GM23248 (cell line): Measurements from ENCODE around the gene PODN.

ENCODE experiments used
- EZH2 ChIP-seq: fragments of 200-600 bp; sonication (generic); IDR thresholded peaks from 2 replicates; pipeline ENCODE4 v1.6.1; 2018; ENCODE audit warnings: antibody characterized with exemption, mild to moderate bottlenecking; ENCODE audit not compliant: insufficient read depth, poor library complexity, severe bottlenecking
- EZH2phosphoT487 ChIP-seq: fragments of 200-600 bp; sonication (generic); IDR thresholded peaks from 2 replicates; pipeline ENCODE4 v1.6.1; 2018; ENCODE audit warnings: antibody characterized with exemption, moderate library complexity, mild to moderate bottlenecking, low read depth; ENCODE audit not compliant: insufficient read depth

GRCh38 chr1:53130878-53131589 lies 69.0 kb downstream of the PODN start:
- no peak for TF ChIP-seq EZH2phosphoT487
- no peak for TF ChIP-seq EZH2
